Measurements from ENCODE around the gene RTEL1.

Gene RTEL1

DNA sequence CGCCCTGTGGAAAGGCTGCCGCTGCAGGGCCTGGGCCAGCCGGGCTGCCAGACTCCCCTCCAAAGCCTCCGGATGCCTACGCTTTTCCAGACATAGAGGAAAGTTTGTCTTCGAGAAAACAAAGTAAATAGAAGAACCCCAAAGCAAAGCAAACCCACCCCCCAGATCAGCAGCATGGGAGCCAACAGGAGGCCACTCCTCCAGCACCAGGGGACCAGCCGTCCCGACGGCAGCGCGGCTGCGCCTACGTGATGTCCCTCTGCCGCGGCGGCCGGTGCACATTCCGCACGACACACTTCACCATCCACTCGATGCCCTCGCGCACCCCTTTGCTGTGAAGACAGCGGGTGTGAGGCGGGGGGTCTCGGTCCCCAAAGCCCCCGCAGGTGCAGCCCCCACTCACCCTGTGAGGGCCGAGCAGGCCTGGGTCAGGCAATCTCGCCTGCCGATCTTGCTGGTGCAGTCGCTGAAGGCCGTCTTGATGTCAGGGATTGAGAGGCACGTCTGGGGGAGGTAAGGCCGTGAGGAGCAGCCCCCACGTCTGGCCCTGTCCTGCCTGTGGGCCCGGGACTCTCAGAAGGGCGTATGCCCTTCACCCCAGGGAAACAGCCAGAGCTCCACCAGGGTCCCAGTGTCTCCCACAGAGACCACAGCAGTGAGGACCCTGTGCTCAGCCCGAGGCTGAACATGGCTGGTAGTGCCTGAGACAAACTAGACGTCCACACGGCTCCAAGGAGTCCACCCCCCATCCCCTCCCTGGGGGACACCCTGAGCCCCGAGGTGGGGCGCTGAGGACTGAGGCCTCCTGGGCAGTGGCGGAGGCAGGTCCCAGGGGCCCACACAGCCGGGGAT is 42.3 kb downstream of the RTEL1 start:
- H3K36me3 ChIP-seq (ENCODE audit: control insufficient read depth, insufficient read depth, low read length) = no peaks in the 10 kb centered on the region
- TF ChIP-seq CTCF (IDR thresholded peaks at IDR 0.05) = no peak
- H3K27ac ChIP-seq = no peak overlapping the region
- peaks cover 48% of the 10 kb centered on the region for H3K79me2 ChIP-seq
- no peaks in the 10 kb centered on the region for H3K9me3 ChIP-seq (ENCODE audit: control insufficient read depth, low read length)
- no peak overlapping the region for H3K4me3 ChIP-seq (ENCODE audit: low read depth, low read length)
- no peak overlapping the region for H3K9ac ChIP-seq
- no peaks in the 10 kb centered on the region for H3K27me3 ChIP-seq (ENCODE audit: control insufficient read depth, insufficient read depth, low read length)
- H2AFZ ChIP-seq = no peak overlapping the region
- no peak overlapping the region for H3K4me2 ChIP-seq (ENCODE audit: low read length)
- no peaks in the 10 kb centered on the region for H3K4me1 ChIP-seq

DNA sequence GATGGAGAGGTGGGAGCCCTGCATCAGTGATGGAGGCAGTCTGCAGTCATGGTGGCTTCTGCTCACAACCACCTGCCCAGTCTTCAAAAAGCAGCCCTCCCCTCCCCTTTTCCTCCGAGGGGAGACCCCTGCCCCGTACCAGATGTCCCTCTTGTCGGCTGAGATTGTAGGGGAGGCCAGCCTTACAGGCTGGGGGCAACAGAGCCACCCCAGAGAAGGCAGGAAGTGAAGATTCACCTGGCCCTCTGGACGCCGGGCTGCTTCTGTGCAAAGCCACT is 42.9 kb downstream of the RTEL1 start:
- TF ChIP-seq CTCF (IDR thresholded peaks at IDR 0.05) = no peak
- no peaks in the 10 kb centered on the region for H3K27me3 ChIP-seq (ENCODE audit: control insufficient read depth, insufficient read depth, low read length)
- no peak overlapping the region for H3K4me3 ChIP-seq (ENCODE audit: low read depth, low read length)
- H3K4me1 ChIP-seq = no peaks in the 10 kb centered on the region
- H3K36me3 ChIP-seq (ENCODE audit: control insufficient read depth, insufficient read depth, low read length) = no peaks in the 10 kb centered on the region
- H3K27ac ChIP-seq = no peak overlapping the region
- no peak overlapping the region for H3K9ac ChIP-seq
- H3K4me2 ChIP-seq (ENCODE audit: low read length) = no peak overlapping the region
- no peak overlapping the region for H2AFZ ChIP-seq
- peaks cover 48% of the 10 kb centered on the region for H3K79me2 ChIP-seq
- H3K9me3 ChIP-seq (ENCODE audit: control insufficient read depth, low read length) = no peaks in the 10 kb centered on the region

- H3K4me1 ChIP-seq = peaks cover 3% of the 10 kb centered on the region
- TF ChIP-seq CTCF (IDR thresholded peaks at IDR 0.05) = no peak
- no peak overlapping the region for H3K4me3 ChIP-seq (ENCODE audit: low read depth, low read length)
- no peaks in the 10 kb centered on the region for H3K9me3 ChIP-seq (ENCODE audit: control insufficient read depth, low read length)
- H3K9ac ChIP-seq = no peak overlapping the region
- no peak overlapping the region for H3K27ac ChIP-seq
- no peak overlapping the region for H2AFZ ChIP-seq
- H3K4me2 ChIP-seq (ENCODE audit: low read length) = no peak overlapping the region
- no peaks in the 10 kb centered on the region for H3K36me3 ChIP-seq (ENCODE audit: control insufficient read depth, insufficient read depth, low read length)
- H3K27me3 ChIP-seq (ENCODE audit: control insufficient read depth, insufficient read depth, low read length) = no peaks in the 10 kb centered on the region
- peaks cover 53% of the 10 kb centered on the region for H3K79me2 ChIP-seq
Measured at GRCh38 chr20:63701329-63702035, 43.4 kb downstream of the RTEL1 start.

DNA sequence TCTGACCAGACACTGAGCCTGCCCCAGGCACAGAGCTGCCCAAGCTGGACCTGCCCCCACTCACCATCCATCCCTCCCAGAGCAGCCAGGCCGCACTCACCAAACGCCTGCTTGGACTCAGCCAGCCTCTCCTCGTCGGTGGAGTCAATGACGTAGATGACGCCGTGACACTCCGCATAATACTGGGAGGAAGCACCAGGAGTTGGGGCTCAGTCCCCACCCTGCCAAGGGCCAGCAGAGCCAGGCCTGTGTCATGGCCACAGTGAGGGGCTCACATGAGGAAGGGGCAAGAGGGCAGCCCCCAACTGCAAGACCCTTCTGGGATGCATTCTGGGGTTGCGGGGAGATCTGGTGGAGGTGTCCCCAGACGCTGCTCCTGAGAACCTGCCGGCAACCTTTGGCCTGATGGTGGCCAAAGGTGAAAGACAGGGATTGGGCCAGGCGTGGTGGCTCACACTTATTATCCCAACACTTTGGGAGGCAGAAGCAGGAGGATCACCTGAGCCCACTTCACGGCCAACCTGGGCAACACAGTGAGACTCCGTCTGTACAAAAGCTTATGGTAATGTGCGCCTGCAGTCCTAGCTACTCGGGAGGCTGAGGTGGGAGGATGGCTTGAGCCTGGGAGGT is 44.0 kb downstream of the RTEL1 start:
- no peak overlapping the region for H3K27ac ChIP-seq
- peaks cover 6% of the 10 kb centered on the region for H3K4me1 ChIP-seq
- H2AFZ ChIP-seq = no peak overlapping the region
- H3K79me2 ChIP-seq = peaks cover 54% of the 10 kb centered on the region
- no peak overlapping the region for H3K9ac ChIP-seq
- TF ChIP-seq CTCF (IDR thresholded peaks at IDR 0.05) = no peak
- H3K9me3 ChIP-seq (ENCODE audit: control insufficient read depth, low read length) = no peaks in the 10 kb centered on the region
- no peak overlapping the region for H3K4me3 ChIP-seq (ENCODE audit: low read depth, low read length)
- no peak overlapping the region for H3K4me2 ChIP-seq (ENCODE audit: low read length)
- no peaks in the 10 kb centered on the region for H3K27me3 ChIP-seq (ENCODE audit: control insufficient read depth, insufficient read depth, low read length)
- no peaks in the 10 kb centered on the region for H3K36me3 ChIP-seq (ENCODE audit: control insufficient read depth, insufficient read depth, low read length)
